Left kidney (tissue), 8 donors: ENCODE data around the gene UBE2S. TPM values are rescaled to one million over a fixed set of nuclear protein-coding genes. Genes with fewer than 3 reads are reported as not detected.
"Not testable (repeated sequence)": the region's sequence is repeated elsewhere in the genome, so short reads cannot be mapped to it uniquely, and the experiment has no call there.

Experiments used
- DNase-seq: peaks from one replicate; pipeline ENCODE4 v3.0.0-alpha.2; 2013
- long read RNA-seq, 8 donors: transcript quantifications; one replicate each; lab custom pipeline, GENCODE V29; 2026
- polyA plus RNA-seq: library from polyadenylated mRNA; unstranded; fragments of 120-200 nt; gene quantifications from one replicate; pipeline ENCODE4 v1.2.1, GENCODE V29; 2013; ENCODE audit not compliant: insufficient read length

UBE2S gene
- 43.7 TPM for polyA plus RNA-seq
- long read RNA-seq, donor 1, transcript UBE2S-201 (4 exons, 2,548 nt) = major isoform, 96 of 97 reads
- long read RNA-seq, donor 1, partial matches to known transcripts = 0 of 97 reads
- long read RNA-seq, donor 1, other reads (novel, unspliced or antisense) = 0 of 97 reads
- long read RNA-seq, donor 2, transcript UBE2S-201 (4 exons, 2,548 nt) = major isoform, 60 of 60 reads
- long read RNA-seq, donor 2, partial matches to known transcripts = 0 of 60 reads
- long read RNA-seq, donor 2, other reads (novel, unspliced or antisense) = 0 of 60 reads
- long read RNA-seq, donor 3, transcript UBE2S-201 (4 exons, 2,548 nt) = major isoform, 47 of 47 reads
- long read RNA-seq, donor 3, partial matches to known transcripts = 0 of 47 reads
- long read RNA-seq, donor 3, other reads (novel, unspliced or antisense) = 0 of 47 reads
- long read RNA-seq, donor 4, transcript UBE2S-201 (4 exons, 2,548 nt) = major isoform, 5 of 5 reads
- long read RNA-seq, donor 4, partial matches to known transcripts = 0 of 5 reads
- long read RNA-seq, donor 4, other reads (novel, unspliced or antisense) = 0 of 5 reads
- long read RNA-seq, donor 5, transcript UBE2S-201 (4 exons, 2,548 nt) = major isoform, 120 of 138 reads
- long read RNA-seq, donor 5, partial matches to known transcripts = 12 of 138 reads
- long read RNA-seq, donor 5, other reads (novel, unspliced or antisense) = 5 of 138 reads
- long read RNA-seq, donor 6, transcript UBE2S-201 (4 exons, 2,548 nt) = major isoform, 112 of 121 reads
- long read RNA-seq, donor 6, partial matches to known transcripts = 0 of 121 reads
- long read RNA-seq, donor 6, other reads (novel, unspliced or antisense) = 7 of 121 reads
- long read RNA-seq, donor 7, transcript UBE2S-201 (4 exons, 2,548 nt) = major isoform, 95 of 95 reads
- long read RNA-seq, donor 7, partial matches to known transcripts = 0 of 95 reads
- long read RNA-seq, donor 7, other reads (novel, unspliced or antisense) = 0 of 95 reads
- long read RNA-seq, donor 8, transcript UBE2S-201 (4 exons, 2,548 nt) = major isoform, 27 of 29 reads
- long read RNA-seq, donor 8, partial matches to known transcripts = 0 of 29 reads
- long read RNA-seq, donor 8, other reads (novel, unspliced or antisense) = 0 of 29 reads

- DNase-seq = not testable (repeated sequence)
Measured at GRCh38 chr19:55407550-55407799, at the start of gene UBE2S. UBE2S (minus strand) TSS chr19:55407788; CDS start chr19:55407589, 199 bp downstream.

- no peak for DNase-seq
Measured at GRCh38 chr19:55456347-55456746, 48.8 kb upstream of the UBE2S start.

- DNase-seq = no peak
Measured at GRCh38 chr19:55455576-55456235, 48.1 kb upstream of the UBE2S start.

DNA sequence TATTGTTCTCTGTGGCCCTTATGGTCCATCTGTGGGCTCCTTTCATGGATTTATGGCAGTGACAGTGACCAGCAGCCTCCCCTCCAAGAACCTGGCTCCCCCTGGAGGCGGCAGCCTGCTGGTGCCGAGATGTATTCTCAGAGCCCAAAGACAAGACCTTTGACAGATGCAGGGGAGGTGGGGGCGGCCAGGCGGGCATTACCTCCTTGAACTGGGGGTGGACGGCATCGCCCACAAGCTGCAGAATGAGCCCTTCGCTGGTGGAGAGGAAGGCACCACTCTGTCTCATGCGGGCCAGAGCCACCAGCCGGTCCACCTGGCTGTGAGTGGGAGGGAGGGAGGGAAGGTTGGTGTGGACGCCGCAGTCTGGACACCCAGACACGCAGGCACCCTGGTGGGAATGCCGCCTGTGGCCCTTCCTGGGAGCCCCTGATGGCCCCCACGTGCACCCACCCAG is 47.2 kb upstream of the UBE2S start:
- no peak for DNase-seq

DNA sequence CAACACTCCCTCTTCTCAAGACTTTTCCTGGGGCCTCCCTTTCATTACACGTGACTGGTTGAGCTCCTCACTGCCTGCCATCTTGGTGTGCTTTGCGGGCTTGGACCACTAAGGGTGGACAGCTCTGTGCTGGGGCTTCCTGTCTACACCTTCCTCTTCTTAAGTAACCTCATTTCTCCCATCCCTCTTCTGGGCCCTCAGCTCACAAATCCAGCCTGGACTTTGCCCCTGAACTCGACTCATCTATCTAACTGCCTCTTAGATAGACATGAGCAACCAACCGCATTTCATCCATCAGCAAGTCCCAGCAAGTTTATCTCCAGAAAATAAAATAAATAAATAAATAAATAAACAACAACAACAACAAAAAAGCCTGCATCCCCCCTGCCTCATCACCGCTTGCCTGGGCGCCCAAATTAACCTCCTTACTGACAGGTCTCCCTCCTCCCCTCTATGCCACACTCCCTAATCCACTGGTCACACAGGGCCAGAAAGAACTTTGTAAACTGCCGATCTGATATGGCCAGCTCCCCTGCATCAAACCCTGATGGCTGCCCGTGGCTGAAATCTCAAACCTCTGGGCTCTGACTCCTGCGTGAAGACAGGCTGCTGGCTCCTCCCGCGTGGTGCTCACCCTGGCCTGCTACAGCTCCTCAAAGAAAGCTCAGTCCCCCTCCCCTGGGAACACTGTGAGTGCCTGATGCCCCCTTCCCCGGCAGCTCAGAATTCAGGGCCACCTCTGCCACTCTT is 46.1 kb upstream of the UBE2S start:
- no peak for DNase-seq

DNA sequence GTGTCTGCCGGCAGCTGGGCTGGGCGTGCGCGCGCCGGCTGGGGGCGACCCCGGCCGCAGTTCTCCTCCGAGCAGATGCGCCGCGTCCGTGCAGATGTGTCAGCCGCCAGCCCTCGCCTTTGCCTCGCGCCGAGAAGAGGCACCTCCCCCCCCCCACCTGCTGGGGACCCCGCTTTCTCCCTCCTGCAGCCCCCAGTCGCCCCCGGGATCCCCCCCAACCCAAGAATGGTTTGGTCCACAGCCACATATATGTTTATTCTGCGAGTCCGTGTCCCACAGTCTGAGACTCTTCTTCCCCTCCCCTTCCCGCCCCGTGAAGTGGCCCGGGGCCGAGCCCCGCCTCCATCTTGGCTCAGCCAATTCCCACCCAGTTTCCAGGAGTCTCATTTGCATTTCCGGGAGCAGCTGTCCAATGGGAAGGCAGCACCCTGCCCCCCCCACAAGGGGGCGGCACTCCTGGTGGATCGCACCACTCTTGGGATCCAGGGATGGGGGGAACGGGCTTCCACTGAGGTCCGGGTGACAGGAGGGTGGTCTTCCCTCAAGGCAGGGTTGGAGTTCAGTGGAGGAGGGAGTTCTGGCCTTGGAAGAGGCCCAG is 45.3 kb upstream of the UBE2S start:
- DNase-seq = peak; percentile 88

- no peak for DNase-seq
Measured at GRCh38 chr19:55451965-55452748, 44.6 kb upstream of the UBE2S start.

DNA sequence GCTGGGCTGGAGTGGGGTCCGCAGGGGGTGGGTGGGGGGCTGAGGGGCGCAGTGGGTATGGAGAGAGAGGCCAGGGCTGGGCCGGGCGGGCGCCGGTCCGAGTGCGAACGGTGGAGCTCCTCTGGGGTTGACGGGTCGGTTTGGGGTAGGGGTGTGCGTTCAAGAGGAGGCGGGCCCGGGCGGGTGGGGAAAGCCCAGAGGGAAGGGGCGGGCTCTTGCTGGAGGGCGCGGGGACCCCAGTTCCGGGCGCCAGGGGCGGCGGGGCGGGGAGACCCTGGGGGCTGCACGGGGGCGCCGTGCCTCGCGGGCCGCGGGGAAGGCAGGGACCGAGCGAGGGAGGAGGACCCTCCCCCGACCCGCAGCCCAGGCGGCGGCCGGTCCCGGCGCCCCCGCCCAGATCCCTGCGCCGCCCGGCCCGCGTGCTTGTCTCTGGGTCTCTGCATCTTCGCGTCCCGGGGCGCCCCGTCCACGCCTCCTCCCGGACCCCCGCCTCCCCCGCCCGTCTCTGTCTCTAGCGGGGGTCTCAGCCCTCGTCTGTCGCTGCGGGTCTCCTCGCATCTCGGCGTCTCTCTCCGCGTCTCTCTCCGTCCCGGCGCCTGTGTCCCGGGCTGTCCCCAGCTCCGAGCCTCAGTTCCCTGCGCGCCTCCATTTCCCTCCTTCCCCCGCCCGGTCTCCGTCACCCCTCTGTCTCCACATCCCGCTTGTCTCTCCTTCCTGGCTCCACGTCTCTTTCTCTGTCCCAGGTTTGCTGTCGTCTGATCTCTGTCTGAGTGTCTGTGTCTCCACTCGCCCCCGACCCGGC is 43.8 kb upstream of the UBE2S start:
- no peak for DNase-seq

DNA sequence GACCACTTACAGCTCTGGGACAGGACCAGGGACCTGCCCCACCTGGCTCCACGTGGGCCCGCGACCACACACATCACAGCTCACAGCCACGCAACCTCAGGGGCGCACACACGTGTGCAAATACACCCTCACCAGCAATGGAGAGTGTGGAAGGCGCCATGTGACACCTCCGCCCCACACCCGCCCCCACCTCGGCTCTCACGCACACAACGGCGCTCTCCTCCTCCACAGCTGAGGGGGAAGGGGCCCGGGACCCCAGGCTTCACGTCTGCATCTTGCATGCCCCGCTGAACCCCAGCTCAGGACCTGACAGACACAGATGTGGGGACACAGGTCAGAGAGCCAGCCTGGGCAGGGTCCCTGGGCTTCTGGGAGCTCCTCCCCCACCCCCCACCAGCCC is 41.9 kb upstream of the UBE2S start:
- DNase-seq = no peak

- DNase-seq = not testable (repeated sequence)
Measured at GRCh38 chr19:55448175-55448490, 40.5 kb upstream of the UBE2S start.

DNA sequence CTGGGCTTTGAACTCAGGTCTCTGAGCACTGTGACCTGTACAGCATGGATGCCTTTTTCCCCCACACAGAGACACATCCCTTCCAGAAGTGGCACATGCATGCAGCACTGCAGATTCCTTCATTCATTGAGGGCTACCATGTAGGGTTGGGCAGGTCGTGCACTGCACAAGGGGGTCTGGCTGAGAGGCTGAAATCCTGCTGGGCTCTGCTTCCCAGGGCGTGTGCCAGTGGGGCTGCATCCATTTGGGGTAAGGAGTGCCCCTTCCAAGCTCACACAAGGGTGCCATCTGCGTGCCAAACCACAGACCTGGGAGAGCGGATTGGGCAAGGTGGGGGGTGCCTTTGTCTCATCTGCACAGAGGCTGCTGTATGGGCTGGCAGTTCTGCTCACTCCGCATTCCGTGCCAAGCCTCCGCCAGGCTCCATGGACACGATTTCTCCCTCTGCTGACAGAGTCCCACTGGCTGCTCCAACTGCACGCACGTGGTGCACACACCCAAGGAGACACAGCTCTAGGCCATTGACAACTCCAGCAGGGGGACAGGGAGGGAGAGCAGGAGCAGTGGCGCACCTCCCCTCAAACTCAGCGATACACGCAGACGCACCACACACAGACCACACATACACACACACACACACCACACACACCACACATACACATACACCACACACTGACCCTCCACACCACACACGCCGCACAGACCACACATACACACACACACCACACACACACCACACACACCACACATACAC is 40.0 kb upstream of the UBE2S start:
- no peak for DNase-seq

- no peak for DNase-seq
Measured at GRCh38 chr19:55446060-55446459, 38.5 kb upstream of the UBE2S start.

- no peak for DNase-seq
Measured at GRCh38 chr19:55444646-55445045, 37.1 kb upstream of the UBE2S start.

DNA sequence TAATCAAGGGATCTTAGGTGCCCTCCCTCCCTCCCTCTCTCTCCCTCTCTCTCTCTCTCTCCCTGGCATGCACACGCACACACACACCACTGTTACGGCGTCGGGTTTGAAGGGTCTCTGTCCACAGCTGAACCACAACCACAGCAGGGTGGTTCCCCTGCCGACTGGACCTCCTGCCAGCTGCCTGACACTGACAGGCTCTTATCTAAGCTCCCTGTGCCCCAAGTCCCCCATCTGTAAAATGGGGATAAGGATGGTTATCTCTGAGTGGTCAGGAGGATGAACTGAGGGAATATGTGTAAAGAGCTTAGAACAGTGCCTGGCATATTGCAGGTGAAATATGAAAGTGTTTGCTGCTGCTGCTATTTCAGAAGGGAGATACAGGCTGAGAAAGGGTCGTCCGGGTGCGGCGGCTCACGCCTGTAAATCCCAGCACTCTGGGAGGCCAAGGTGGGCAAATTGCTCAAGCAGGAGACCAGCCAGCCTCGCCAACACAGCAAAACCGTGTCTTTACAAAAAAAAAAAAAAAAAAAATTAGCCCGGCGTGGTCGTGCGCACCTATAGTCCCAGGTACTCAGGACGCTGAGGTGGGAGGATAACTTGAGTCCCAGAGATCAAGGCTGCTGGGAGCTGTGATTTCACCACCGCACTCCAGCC is 36.4 kb upstream of the UBE2S start:
- no peak for DNase-seq

DNA sequence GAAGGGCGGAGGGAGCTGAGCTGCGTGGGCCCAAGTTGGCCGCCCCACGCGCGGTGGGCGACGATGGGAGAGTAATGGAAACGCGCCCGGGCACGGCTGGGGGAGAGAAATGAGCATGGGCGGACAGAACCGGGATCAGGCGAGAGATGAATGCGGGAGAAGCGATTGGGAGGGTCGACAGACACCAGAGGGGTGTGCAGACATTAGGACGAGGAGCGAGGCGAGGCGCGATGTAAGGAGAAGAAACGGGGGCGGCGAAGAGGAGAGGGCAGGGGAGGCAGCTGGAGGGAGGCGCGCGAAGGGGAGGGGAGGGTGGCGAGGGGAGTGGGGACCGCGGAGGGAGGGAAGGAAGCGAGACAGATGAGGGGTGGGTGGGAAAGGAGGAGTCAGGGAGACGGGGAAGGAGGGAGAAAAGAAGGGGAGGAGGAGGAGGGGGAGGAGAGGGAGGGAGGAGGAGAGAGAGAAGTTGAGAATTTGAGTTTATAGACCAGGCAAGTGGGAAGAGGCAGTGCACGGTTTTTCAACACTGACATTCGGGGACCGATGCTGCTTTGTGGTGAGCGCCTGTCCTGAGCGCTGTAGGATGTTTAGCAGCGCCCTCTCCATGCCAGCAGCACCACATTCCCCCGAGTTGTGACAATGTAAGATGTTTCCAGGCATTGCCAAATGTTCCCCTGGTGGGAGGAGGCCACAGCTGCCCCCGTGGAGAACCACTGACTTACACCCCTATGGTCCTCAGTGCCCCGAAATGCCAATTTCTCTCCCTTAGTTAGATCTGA is 35.6 kb upstream of the UBE2S start, which contains the start of gene SHISA7:
SHISA7 (minus strand) TSS at position 256 of the 779 bp plus-strand sequence. CDS start 437 bp downstream, outside the sequence.
- no peak for DNase-seq

- DNase-seq = no peak
Measured at GRCh38 chr19:55442372-55442961, 34.9 kb upstream of the UBE2S start.
